Activated naive CD4-positive, alpha-beta T cell treated with Interleukin-2 at 50 U/mL for 16 hours (primary cell): ENCODE measurements around the gene ABCC2.
"Not testable (repeated sequence)": the region's sequence is repeated elsewhere in the genome, so short reads cannot be mapped to it uniquely, and the experiment has no call there.

Experiments
- DNase-seq: peaks from one replicate; pipeline ENCODE4 v3.0.0-alpha.2; 2020

The ABCC2 gene

GRCh38 chr10:99812177-99812576 lies 29.7 kb downstream of the ABCC2 start:
- DNase-seq: no peak

GRCh38 chr10:99814143-99814542 lies 31.7 kb downstream of the ABCC2 start:
- no peak for DNase-seq

GRCh38 chr10:99815621-99816020 lies 33.2 kb downstream of the ABCC2 start:
- no peak for DNase-seq

GRCh38 chr10:99827936-99828335 lies 45.5 kb downstream of the ABCC2 start:
- DNase-seq: no peak

- DNase-seq: no peak
These were observed 46.0 kb downstream of the ABCC2 start for GRCh38 chr10:99828464-99828863.

- DNase-seq: no peak
These were observed 50.0 kb downstream of the ABCC2 start for GRCh38 chr10:99832439-99832838.

GRCh38 chr10:99834410-99834809 lies 52.0 kb downstream of the ABCC2 start:
- no peak for DNase-seq

GRCh38 chr10:99835947-99836346 lies 53.5 kb downstream of the ABCC2 start:
- no peak for DNase-seq

GRCh38 chr10:99836711-99837110 lies 54.3 kb downstream of the ABCC2 start:
- DNase-seq: no peak

GRCh38 chr10:99840859-99841258 lies 58.4 kb downstream of the ABCC2 start:
- DNase-seq: not testable (repeated sequence)

- no peak for DNase-seq
These were observed 59.3 kb downstream of the ABCC2 start for GRCh38 chr10:99841746-99842145.

- DNase-seq: no peak
These were observed 60.9 kb downstream of the ABCC2 start for GRCh38 chr10:99843310-99843709.

- DNase-seq: no peak
These were observed 62.1 kb downstream of the ABCC2 start for GRCh38 chr10:99844433-99844955.

GRCh38 chr10:99845837-99846382 lies 63.5 kb downstream of the ABCC2 start:
- peak; percentile 66 for DNase-seq

GRCh38 chr10:99849057-99849456 lies 66.6 kb downstream of the ABCC2 start:
- no peak for DNase-seq

- no peak for DNase-seq
These were observed 67.1 kb downstream of the ABCC2 start for GRCh38 chr10:99849536-99849935.

GRCh38 chr10:99850021-99850766 lies 67.8 kb downstream of the ABCC2 start:
- no peak for DNase-seq

- no peak for DNase-seq
These were observed 68.4 kb downstream of the ABCC2 start for GRCh38 chr10:99850767-99851340.

GRCh38 chr10:99851825-99852224 lies 69.4 kb downstream of the ABCC2 start:
- DNase-seq: no peak

- DNase-seq: no peak
These were observed 70.2 kb downstream of the ABCC2 start for GRCh38 chr10:99852481-99853213.

- no peak for DNase-seq
These were observed 71.2 kb downstream of the ABCC2 start for GRCh38 chr10:99853655-99854054.

GRCh38 chr10:99854860-99855259 lies 72.4 kb downstream of the ABCC2 start:
- no peak for DNase-seq

GRCh38 chr10:99855479-99856071 lies 73.1 kb downstream of the ABCC2 start:
- DNase-seq: no peak
